Suprapubic skin (tissue), 3 donors: ENCODE results near the gene MTIF3.

ENCODE experiments used
- EP300 ChIP-seq: sonication (generic); formaldehyde crosslinking; IDR thresholded peaks from one replicate; pipeline ENCODE4 v1.6.1; 2017; ENCODE audit warnings: antibody characterized with exemption
- POLR2A ChIP-seq, 2 donors: fragments of 450-650 bp; IDR thresholded peaks; one replicate each; pipeline ENCODE4 v1.6.1; 2017; ENCODE audit warnings: antibody characterized with exemption in 2 of 2, mild to moderate bottlenecking in 2 of 2, moderate library complexity in 2 of 2
- TF ChIP-seq, protein P1 (sequence below), 2 donors: fragments of 200-600 bp in 1 of 2; fragments of 450-650 bp in 1 of 2; sonication (generic) in 1 of 2; IDR thresholded peaks; one replicate each; pipeline ENCODE4 v1.5.1; 2016 to 2019; ENCODE audit warnings: antibody characterized with exemption in 2 of 2, mild to moderate bottlenecking in 1 of 2, moderate library complexity in 1 of 2

DNA sequence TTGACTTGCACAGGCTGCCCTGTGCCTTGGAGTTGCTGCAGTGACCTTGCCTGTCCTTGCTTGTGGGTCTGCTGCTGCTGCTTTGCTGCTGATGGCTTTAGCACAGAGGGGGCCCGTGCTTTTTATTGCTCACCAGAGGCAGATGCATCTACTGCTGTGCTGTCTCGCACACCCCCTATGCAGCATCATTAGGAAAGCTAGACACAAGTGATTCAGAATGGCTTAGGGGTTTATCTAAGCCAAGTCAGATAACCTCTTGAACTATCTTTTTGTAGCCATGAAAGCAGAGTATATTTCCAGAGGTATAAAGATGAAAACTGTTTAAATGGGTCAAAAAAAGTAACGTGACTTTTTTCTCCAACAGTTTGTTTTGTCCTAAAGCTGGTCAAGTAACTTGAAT is 18.2 kb downstream of the MTIF3 start:
- TF ChIP-seq, protein P1, sequence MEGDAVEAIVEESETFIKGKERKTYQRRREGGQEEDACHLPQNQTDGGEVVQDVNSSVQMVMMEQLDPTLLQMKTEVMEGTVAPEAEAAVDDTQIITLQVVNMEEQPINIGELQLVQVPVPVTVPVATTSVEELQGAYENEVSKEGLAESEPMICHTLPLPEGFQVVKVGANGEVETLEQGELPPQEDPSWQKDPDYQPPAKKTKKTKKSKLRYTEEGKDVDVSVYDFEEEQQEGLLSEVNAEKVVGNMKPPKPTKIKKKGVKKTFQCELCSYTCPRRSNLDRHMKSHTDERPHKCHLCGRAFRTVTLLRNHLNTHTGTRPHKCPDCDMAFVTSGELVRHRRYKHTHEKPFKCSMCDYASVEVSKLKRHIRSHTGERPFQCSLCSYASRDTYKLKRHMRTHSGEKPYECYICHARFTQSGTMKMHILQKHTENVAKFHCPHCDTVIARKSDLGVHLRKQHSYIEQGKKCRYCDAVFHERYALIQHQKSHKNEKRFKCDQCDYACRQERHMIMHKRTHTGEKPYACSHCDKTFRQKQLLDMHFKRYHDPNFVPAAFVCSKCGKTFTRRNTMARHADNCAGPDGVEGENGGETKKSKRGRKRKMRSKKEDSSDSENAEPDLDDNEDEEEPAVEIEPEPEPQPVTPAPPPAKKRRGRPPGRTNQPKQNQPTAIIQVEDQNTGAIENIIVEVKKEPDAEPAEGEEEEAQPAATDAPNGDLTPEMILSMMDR (IDR thresholded peaks at IDR 0.05), result no peak
- TF ChIP-seq POLR2A (IDR thresholded peaks at IDR 0.05), result no peak
- no peak for TF ChIP-seq EP300
